ACC112 (cell line): Measurements from ENCODE around the gene OR2C3.
"Not testable (repeated sequence)": the region's sequence is repeated elsewhere in the genome, so short reads cannot be mapped to it uniquely, and the experiment has no call there.

ENCODE experiments used
- H2AFZ ChIP-seq: fragments of 200-600 bp; sonication (generic); one replicate; pipeline ENCODE4 v1.6.0; 2017; ENCODE audit warnings: antibody characterized with exemption, low read length; ENCODE audit not compliant: unreplicated experiment
- H3K27ac ChIP-seq: fragments of 200-600 bp; sonication (generic); 2 replicates; pipeline ENCODE4 v1.5.1; 2014; ENCODE audit warnings: low read depth, mild to moderate bottlenecking, antibody characterized with exemption, low read length, moderate library complexity
- H3K27me3 ChIP-seq: fragments of 200-600 bp; sonication (generic); 2 replicates; pipeline ENCODE4 v1.6.1; 2014; ENCODE audit warnings: mild to moderate bottlenecking, antibody characterized with exemption, low read length, moderate library complexity, mixed read lengths; ENCODE audit not compliant: insufficient read depth
- H3K36me3 ChIP-seq: fragments of 200-600 bp; sonication (generic); 2 replicates; pipeline ENCODE4 v1.6.1; 2016; ENCODE audit warnings: mild to moderate bottlenecking, antibody characterized with exemption, low read length, moderate library complexity, mixed read lengths; ENCODE audit not compliant: insufficient read depth
- H3K4me1 ChIP-seq: fragments of 200-600 bp; sonication (generic); one replicate; pipeline ENCODE4 v1.6.1; 2016; ENCODE audit warnings: low read length, mixed read lengths; ENCODE audit not compliant: insufficient read depth, unreplicated experiment, control insufficient read depth
- H3K4me3 ChIP-seq: fragments of 200-600 bp; sonication (generic); 2 replicates; pipeline ENCODE4 v1.5.1; 2014; ENCODE audit warnings: mild to moderate bottlenecking, low read depth, low read length
- H3K79me2 ChIP-seq: fragments of 200-600 bp; sonication (generic); one replicate; pipeline ENCODE4 v1.6.0; 2016; ENCODE audit warnings: low read length; ENCODE audit not compliant: control insufficient read depth, unreplicated experiment, insufficient read depth

OR2C3 gene

DNA sequence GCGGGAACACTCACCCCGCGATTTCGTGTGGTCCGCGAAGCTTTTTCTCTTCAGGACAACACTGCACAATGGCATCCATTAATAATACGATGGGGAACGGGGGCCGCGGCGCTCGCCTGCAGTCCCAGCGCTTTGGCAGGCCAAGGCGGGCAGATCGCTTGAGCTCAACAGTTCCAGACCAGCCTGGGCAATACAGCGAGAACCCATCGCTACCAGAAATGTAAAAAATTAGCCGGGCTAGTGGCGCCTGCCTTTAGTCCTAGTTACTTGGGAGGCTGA is 17.7 kb downstream of the OR2C3 start:
- H3K79me2 ChIP-seq = no peaks in the 10 kb centered on the region
- no peaks in the 10 kb centered on the region for H3K36me3 ChIP-seq
- no peaks in the 10 kb centered on the region for H3K27me3 ChIP-seq
- no peaks in the 10 kb centered on the region for H3K4me1 ChIP-seq
- no peak overlapping the region for H2AFZ ChIP-seq
- H3K4me3 ChIP-seq = no peak overlapping the region
- H3K27ac ChIP-seq = no peak overlapping the region

DNA sequence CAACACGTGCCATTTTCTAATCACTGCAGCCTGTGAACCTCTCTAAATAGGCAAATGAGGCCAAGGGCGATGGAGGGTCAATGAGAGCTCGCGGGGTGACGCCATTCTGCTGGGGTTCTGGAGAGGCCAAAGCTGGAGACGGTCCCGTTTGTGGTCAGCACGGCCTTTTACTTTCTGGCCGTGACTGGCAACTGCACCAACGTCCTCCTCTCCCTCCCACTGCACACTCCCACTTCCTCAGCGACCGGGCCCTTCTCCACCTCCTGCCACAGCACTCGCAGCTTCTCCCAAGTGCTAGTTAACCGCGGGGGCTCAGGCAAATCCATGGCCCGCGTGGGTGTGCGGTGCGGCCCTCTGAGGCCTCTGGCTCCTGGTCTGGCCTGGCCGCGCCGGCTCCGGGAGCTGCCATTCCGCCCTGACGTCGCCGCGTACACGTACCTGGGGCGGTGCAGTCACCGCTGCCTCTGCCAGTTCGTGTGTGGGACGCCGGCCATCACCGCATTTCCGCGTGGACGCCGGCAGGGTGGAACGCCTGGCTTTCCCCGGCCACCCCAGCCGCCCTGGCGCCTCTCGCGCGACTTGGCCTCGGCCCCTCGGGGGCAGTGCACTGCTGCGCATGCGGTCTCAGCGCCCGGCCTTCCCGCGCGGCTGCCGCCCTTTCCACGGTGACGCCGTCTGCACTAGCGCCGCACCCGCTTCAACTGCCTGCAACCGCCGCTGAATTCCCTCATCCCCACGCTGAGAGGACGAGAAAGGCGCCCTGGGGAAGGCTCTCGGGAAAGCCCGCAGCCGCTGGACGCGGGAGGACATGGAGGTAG is 18.2 kb downstream of the OR2C3 start:
- Histone ChIP-seq H3K27me3 (no peaks in the 10 kb centered on the region), H2AFZ (no peak overlapping the region), H3K4me1 (no peaks in the 10 kb centered on the region), H3K36me3 (no peaks in the 10 kb centered on the region), H3K27ac (no peak overlapping the region), H3K4me3 (no peak overlapping the region), H3K79me2 (no peaks in the 10 kb centered on the region)

DNA sequence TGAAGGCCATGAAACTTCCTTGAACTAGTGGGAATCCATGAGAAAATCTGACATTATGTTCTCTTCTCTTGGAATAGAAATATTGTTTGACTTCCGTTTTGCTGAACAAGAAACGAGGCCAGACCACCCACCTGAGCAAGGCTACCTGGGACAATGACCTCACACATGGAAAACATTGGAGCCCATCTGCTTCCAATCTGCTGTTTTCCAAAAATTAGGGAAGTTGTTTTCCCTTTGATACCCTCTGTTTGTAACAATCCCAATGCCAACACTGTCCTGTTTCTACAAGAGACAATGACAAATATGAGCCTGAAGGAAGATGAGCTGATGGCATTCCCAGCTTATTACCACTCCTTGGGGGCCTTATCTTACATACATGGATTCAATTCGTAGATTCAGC is 29.4 kb downstream of the OR2C3 start:
- no peaks in the 10 kb centered on the region for H3K79me2 ChIP-seq
- no peaks in the 10 kb centered on the region for H3K27me3 ChIP-seq
- no peaks in the 10 kb centered on the region for H3K36me3 ChIP-seq
- no peak overlapping the region for H3K4me3 ChIP-seq
- H3K27ac ChIP-seq = no peak overlapping the region
- no peak overlapping the region for H2AFZ ChIP-seq
- H3K4me1 ChIP-seq = no peaks in the 10 kb centered on the region

DNA sequence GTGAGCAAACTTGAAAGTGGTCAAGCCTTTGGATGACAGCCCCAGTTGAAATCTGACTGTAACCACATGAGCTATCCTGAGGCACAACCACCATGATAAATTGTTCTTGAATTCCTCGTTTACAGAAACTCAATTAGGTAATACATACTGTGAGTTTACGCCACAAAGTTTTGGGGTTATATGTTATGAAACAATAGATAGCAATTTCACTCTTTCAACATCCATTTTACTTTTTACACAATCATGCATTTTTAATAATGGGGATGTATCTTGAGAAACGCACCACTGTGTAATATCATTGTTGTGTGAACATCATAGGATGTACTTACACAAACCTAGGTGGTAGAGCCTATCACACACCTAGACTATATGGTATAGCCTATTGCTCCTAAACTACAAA is 35.4 kb downstream of the OR2C3 start:
- H3K36me3 ChIP-seq = no peaks in the 10 kb centered on the region
- no peak overlapping the region for H3K4me3 ChIP-seq
- H2AFZ ChIP-seq = no peak overlapping the region
- no peaks in the 10 kb centered on the region for H3K4me1 ChIP-seq
- no peaks in the 10 kb centered on the region for H3K79me2 ChIP-seq
- H3K27me3 ChIP-seq = no peaks in the 10 kb centered on the region
- no peak overlapping the region for H3K27ac ChIP-seq

DNA sequence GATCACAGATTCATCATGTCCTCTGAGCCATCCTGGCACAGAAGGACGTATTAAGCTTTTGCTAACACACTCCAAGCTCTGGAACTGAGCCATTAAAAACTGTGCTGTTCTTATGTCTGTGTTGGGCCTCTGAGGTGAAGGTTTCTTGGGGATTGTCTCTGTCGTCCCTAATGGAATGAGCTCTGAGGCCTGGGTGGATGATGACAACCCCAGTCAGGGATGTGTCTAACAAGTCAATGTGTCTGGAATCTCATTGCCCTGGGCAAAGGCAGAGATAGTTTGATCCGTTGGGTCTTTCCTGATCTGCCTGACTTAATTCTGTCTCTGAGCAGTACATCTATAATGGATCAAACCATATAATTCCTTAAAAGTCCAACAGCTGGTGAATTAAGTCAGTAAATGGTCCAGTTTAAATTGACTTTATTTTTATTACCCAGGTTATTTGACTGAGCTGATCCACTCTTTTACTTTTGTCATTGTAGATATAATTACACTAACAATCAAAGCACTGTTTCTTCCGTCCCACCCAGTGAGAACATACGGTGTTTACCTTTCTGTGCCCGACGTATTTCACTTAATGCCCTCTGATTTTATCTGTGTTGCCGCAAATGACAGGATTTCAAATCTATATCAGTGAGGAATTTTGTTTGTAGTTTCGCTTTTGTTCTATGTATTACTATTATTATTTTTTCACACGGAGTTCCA is 39.5 kb downstream of the OR2C3 start:
- H2AFZ ChIP-seq = no peak overlapping the region
- H3K27me3 ChIP-seq = no peaks in the 10 kb centered on the region
- H3K4me3 ChIP-seq = no peak overlapping the region
- H3K79me2 ChIP-seq = no peaks in the 10 kb centered on the region
- no peaks in the 10 kb centered on the region for H3K36me3 ChIP-seq
- no peaks in the 10 kb centered on the region for H3K4me1 ChIP-seq
- H3K27ac ChIP-seq = no peak overlapping the region

DNA sequence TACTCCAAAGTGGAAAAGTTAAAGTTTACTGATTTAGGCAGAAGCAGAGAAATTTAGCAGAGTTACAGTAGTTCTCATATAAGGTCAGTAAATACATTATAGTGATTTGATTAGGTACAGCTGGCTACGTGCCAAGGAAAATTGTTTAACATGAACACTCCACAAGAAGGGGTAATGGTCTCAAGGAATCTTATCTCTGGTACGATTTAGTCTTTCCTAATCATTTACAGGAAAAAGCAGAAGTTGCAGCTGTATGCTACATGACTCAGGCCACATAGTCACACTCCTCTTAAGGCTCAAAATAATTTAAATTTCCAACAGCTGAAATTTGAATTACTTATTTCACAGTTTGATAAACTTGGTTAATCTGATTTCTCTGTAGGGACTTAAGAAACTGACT is 41.5 kb downstream of the OR2C3 start:
- Histone ChIP-seq H3K27ac (no peak overlapping the region), H3K36me3 (no peaks in the 10 kb centered on the region), H3K79me2 (no peaks in the 10 kb centered on the region), H2AFZ (no peak overlapping the region), H3K27me3 (no peaks in the 10 kb centered on the region), H3K4me3 (no peak overlapping the region), H3K4me1 (no peaks in the 10 kb centered on the region)

DNA sequence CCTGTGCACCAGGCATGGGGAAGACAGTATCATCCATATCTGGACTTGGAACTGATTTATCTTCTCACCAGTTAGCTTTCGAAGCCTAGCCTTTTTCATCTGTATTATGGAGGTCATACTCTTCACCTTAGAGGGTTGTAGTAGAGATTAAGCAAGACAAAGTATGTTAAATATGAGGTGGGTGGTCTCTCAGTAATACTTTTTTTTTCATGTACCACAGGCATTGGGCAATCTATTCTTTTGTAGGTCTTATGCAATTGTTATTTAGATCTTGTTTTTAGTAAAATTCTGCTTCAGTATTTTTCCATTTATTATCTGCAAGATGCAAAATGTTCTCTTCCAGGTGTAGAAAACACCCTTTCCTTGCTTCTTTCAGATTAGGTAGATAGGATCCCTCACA is 43.1 kb downstream of the OR2C3 start:
- no peaks in the 10 kb centered on the region for H3K27me3 ChIP-seq
- H3K36me3 ChIP-seq = no peaks in the 10 kb centered on the region

DNA sequence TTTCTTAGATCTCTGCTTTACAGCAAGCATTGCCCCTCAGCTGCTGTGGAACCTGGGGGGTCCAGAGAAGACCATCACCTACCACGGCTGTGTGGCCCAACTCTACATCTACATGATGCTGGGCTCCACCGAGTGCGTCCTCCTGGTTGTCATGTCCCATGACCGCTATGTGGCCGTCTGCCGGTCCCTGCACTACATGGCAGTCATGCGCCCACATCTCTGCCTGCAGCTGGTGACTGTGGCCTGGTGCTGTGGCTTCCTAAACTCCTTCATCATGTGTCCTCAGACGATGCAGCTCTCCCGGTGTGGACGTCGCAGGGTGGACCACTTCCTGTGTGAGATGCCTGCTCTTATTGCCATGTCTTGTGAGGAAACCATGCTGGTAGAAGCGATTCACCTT is 44.9 kb downstream of the OR2C3 start:
- no peak overlapping the region for H2AFZ ChIP-seq
- H3K4me1 ChIP-seq = no peaks in the 10 kb centered on the region
- no peaks in the 10 kb centered on the region for H3K27me3 ChIP-seq
- no peak overlapping the region for H3K4me3 ChIP-seq
- no peaks in the 10 kb centered on the region for H3K36me3 ChIP-seq
- H3K27ac ChIP-seq = no peak overlapping the region
- H3K79me2 ChIP-seq = no peaks in the 10 kb centered on the region

More for the DNA sequence above, 43.1 kb downstream of the OR2C3 start:
- Histone ChIP-seq H3K4me1 (no peaks in the 10 kb centered on the region), H3K4me3 (no peak overlapping the region), H3K27ac (no peak overlapping the region), H3K79me2 (no peaks in the 10 kb centered on the region), H2AFZ (no peak overlapping the region)

DNA sequence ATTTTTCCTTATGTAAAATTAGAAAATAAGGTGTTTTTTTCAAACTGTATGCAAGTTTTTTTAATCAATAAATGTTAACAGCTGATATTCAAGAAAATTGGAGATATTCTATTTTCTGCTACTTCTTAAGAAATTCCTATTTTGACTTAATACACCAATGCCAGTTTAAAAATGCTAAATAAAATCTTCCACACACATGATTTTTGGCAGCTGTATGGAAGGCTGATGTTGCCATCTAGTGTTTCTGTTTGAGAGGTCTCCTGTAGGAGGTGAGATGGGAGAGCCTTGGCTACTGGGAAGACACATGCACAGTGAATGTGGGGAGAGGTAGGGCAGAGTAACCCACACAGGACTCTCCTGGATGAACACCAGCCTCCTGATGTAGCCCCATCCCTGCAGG is 49.2 kb downstream of the OR2C3 start:
- no peaks in the 10 kb centered on the region for H3K79me2 ChIP-seq
- no peak overlapping the region for H3K4me3 ChIP-seq
- no peak overlapping the region for H2AFZ ChIP-seq

DNA sequence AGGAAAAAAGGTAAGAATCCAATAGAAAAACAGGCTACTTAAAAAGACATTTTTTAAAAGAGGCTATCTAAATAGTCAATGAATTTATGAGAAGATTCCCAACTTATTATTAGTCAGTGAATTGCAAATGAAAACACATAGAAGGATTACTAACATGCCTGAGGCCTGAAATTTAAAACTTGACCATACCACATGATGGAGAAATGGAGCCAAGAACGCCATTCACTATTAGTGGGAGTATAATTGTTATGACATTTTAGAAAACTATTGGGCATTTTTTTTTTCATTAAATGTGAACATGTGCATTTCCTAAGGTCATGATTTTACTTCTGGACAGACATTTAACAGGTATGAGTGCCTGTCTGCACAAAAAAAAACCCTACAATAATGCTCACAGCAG is 53.5 kb downstream of the OR2C3 start:
- Histone ChIP-seq H3K4me1 (no peaks in the 10 kb centered on the region), H3K36me3 (no peaks in the 10 kb centered on the region), H3K27me3 (no peaks in the 10 kb centered on the region), H3K4me3 (no peak overlapping the region), H3K79me2 (no peaks in the 10 kb centered on the region), H2AFZ (no peak overlapping the region), H3K27ac (no peak overlapping the region)

More for the DNA sequence above, 49.2 kb downstream of the OR2C3 start:
- H3K36me3 ChIP-seq = no peaks in the 10 kb centered on the region
- H3K4me1 ChIP-seq = no peaks in the 10 kb centered on the region
- no peaks in the 10 kb centered on the region for H3K27me3 ChIP-seq
- H3K27ac ChIP-seq = no peak overlapping the region

DNA sequence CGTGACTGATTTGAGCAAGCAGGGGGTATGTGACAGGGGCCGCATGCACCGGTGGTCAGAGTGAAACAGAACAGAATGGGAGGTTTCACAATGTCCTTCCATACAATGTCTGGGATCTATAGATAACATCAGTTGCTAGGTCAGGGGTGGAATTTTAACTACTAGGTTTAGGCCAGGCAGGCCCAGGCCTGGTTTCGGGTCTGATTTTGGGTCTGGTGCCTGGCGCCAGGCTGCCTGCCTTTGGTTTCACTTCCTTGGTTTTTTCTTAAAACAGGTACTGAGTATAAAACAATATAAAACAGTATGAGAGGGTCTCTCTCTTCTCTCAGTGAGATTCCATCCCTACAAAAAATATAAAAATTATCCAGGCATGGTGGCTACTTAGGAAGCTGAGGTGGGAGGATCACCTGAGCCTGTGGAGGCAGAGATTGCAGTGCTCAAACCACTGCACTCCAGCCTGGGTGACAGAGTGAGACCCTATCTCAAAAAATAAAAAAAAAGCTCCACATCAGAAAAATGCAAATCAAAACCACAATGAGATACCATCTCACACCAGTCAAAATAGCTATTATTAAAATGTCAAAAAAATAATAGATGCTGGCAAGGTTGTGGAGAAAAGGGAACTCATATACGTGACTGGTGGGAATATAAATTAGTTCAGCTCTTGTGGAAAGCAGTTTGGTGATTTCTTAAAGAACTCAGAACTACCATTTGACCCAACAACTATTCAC is 59.7 kb downstream of the OR2C3 start:
- H3K4me1 ChIP-seq, H3K27me3 ChIP-seq, H3K79me2 ChIP-seq, H2AFZ ChIP-seq, H3K36me3 ChIP-seq, H3K4me3 ChIP-seq, H3K27ac ChIP-seq: not testable (repeated sequence)
